Brain microvascular endothelial cell (primary cell): ENCODE data around the gene UBASH3A.

ENCODE experiments used
- DNase-seq: peaks from one replicate; pipeline ENCODE4 v3.0.0-alpha.2; 2020
- H3K27ac ChIP-seq: fragments of 250-450 bp; sonication (Bioruptor Pico); 2 replicates; pipeline ENCODE4 v1.5.1; 2020; ENCODE audit warnings: mild to moderate bottlenecking, moderate library complexity
- H3K27me3 ChIP-seq: fragments of 250-450 bp; sonication (Bioruptor Pico); replicated peaks from 2 replicates; pipeline ENCODE4 v1.5.1; 2020; ENCODE audit warnings: mild to moderate bottlenecking
- H3K36me3 ChIP-seq: fragments of 250-450 bp; sonication (Bioruptor Pico); replicated peaks from 2 replicates; pipeline ENCODE4 v1.5.1; 2020; ENCODE audit warnings: mild to moderate bottlenecking
- H3K4me3 ChIP-seq: 2 replicates; pipeline ENCODE4 v1.5.1; 2011; ENCODE audit warnings: low read depth, mild to moderate bottlenecking, control low read depth, low read length, moderate library complexity
- in situ Hi-C: cut with HindIII; loops from 2 replicates; pipeline ENCODE4 v1.10.0; 2017; ENCODE audit warnings: low sequenced_read_pairs, low pct_ligation_motif_present
- TF ChIP-seq, protein P1 (sequence below): IDR thresholded peaks from 2 replicates; pipeline ENCODE4 v1.5.1; 2011; ENCODE audit warnings: low read depth, mild to moderate bottlenecking, moderate library complexity, low read length, control low read depth, inconsistent platforms; ENCODE audit errors: missing control alignments

UBASH3A gene

DNA sequence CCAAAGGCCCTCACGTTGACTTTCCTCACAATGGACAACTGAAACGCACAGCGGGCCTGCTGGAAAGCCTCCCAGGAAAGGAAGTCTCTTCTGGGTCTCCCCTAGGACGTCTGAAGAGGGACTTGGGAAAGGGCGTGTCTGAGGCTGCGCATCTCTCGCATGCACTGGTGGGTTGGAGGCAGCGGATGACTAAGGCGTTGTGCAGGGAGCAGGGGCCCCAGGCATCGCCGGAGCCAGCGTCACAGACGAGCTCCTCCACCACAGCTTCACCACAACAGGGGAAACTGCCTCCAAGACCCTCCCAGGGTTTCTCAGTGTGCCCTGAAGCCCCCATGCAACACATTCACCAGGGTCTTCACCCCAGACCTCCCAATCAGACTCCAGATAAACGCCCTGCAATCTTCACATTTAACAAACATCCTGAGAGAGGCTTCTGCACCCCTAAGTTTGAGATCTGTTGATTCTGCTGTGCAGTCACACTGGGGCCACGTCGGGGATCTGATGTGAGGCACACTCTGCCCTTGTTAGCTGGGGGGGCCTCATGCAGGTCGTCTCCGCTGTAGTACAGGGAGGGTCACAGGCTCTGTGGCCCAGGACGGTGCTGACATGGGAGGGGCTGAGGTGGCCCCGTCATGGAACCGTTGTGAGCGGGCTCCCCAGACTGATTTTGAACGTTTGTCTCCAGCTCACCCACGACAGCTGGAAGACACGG is 30.4 kb upstream of the UBASH3A start:
- DNase-seq, result no peak
- TF ChIP-seq, protein P1, sequence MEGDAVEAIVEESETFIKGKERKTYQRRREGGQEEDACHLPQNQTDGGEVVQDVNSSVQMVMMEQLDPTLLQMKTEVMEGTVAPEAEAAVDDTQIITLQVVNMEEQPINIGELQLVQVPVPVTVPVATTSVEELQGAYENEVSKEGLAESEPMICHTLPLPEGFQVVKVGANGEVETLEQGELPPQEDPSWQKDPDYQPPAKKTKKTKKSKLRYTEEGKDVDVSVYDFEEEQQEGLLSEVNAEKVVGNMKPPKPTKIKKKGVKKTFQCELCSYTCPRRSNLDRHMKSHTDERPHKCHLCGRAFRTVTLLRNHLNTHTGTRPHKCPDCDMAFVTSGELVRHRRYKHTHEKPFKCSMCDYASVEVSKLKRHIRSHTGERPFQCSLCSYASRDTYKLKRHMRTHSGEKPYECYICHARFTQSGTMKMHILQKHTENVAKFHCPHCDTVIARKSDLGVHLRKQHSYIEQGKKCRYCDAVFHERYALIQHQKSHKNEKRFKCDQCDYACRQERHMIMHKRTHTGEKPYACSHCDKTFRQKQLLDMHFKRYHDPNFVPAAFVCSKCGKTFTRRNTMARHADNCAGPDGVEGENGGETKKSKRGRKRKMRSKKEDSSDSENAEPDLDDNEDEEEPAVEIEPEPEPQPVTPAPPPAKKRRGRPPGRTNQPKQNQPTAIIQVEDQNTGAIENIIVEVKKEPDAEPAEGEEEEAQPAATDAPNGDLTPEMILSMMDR, result no peak
- no peaks in the 10 kb centered on the region for H3K27me3 ChIP-seq
- no peak overlapping the region for H3K27ac ChIP-seq
- H3K36me3 ChIP-seq, result no peaks in the 10 kb centered on the region
- no peak overlapping the region for H3K4me3 ChIP-seq
- in situ Hi-C loops, result no loop called here

DNA sequence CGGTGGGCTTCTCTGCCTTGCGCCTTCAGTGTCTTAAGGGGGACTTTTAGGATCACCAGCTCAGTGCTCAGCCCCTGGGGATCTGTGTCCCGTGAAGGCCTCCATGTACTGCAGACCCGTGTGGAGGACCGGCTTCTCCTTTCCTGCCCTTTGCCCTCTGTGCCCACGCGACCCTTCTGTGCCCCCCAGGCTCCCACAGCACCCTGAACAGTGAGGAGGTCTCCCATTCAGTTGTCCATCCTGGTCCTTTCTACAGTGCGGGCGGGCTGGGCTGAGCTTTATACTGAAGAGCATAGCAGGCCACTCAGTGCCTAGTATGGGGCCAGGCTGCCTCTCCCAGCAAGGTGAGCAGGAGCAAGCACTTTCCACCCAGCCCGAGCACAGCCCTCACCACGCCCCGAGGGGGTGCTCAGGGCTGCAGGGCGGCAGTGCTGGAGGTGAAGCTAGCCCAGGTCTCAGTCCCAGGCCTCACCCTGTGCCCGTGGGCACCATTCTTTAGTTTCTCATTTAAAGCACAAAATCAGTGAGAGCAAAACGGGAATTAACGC is 29.7 kb upstream of the UBASH3A start:
- Histone ChIP-seq H3K27ac (no peak overlapping the region), H3K4me3 (no peak overlapping the region), H3K36me3 (no peaks in the 10 kb centered on the region), H3K27me3 (no peaks in the 10 kb centered on the region)
- no peak for DNase-seq
- TF ChIP-seq, protein P1, result no peak
- in situ Hi-C loops, result no loop called here

DNA sequence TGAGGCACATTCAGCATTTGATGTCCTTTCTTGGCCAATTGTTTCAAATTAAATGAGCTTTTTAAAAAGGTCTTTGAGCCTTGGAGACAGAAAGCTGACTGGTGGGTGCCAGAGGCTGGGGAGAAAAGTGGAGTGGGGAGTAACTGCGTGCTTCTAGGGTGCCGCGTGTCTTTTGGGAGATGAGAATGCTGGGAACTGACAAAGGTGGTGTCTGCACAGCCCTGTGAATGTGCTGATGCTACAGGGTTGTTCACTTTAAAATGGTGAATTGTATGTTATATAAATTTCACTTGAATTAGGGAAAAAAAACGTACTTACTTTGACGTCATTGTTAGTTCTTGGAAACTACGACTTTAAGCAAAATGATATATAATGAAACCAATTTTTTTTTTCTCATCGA is 29.2 kb upstream of the UBASH3A start:
- Histone ChIP-seq H3K36me3 (no peaks in the 10 kb centered on the region), H3K27me3 (no peaks in the 10 kb centered on the region), H3K27ac (no peak overlapping the region), H3K4me3 (no peak overlapping the region)
- no peak for DNase-seq
- in situ Hi-C loops, result no loop called here
- TF ChIP-seq, protein P1, result no peak

DNA sequence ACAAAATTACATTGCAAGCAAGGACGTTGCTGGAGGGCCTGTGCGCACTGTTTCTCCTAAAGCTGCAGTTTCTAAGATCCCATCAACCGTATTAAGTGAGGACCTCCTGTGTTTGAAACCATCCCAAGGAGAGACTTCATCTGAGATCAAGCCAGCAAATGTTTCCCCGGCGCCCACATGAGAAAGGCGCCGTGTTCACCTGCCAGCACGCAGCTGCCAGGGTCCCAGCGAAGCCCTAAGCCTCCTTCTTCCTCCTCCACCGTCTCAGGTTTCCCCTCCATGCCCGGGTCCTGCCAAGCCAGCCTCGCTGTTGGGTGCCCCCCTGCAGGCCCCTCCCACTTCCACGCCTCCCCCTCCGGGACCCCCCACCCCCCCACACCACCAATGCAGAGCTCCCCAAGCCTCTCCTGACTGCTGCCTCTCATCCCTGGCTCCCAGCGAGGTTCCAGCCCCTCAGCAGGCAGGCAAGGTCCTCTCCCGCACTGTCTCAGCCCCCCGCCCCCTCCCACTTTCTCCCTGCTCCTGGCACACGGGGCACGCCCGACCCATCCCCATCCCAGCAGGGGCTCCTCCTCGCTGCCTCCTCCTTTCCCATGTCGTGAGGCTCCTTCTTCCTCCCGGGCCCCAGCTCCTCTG is 28.7 kb upstream of the UBASH3A start:
- in situ Hi-C loops, result no loop called here
- Histone ChIP-seq H3K4me3 (no peak overlapping the region), H3K36me3 (no peaks in the 10 kb centered on the region), H3K27me3 (no peaks in the 10 kb centered on the region), H3K27ac (no peak overlapping the region)
- TF ChIP-seq, protein P1, result no peak
- no peak for DNase-seq

DNA sequence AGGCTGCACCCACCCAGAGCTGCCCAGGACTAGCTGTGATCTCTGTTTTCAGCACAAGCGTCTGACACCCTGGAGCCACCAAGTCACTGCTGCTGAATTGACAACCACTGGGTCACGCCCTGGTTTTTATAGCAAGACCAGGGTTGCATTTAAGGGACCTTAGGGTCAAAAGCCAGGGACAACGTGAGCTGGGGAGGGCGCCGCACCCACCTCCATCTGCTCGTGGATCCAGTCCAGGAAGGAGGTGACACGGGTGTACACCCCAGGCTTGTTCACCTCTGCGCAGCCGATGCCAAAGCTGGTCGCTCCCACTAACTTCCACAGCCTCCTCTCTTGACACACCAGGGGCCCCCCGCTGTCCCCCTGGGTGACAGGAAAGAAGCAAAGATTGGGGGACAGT is 28.2 kb upstream of the UBASH3A start:
- Histone ChIP-seq H3K27me3 (no peaks in the 10 kb centered on the region), H3K4me3 (no peak overlapping the region), H3K27ac (no peak overlapping the region), H3K36me3 (no peaks in the 10 kb centered on the region)
- in situ Hi-C loops, result no loop called here
- no peak for DNase-seq
- TF ChIP-seq, protein P1, result no peak
